ENCODE results near the gene ERC2. TPM values are rescaled to one million over a fixed set of nuclear protein-coding genes. Genes with fewer than 3 reads are reported as not detected.
A peak's percentile ranks its signal among the peaks of the same experiment; 100 is the strongest.

Gene ERC2
- total and polyA plus RNA-seq, 11 donors, result 0.16 to 3.8 (median 1.6) TPM

GRCh38 chr3:55724407-55724784 is 743.9 kb downstream of the ERC2 start:
- intact Hi-C loops (cut with DNase I), result loop anchor here in 4 of 10 donors (5.0 to 10.0 kb wide), 4 partner anchors 200 to 770 kb away; partner anchors contain the start of gene WNT5A (in 2 of the 4)
- Histone ChIP-seq H3K4me3 (no peak overlapping the region), H3K27me3 (peaks cover 0 to 37% (median 0%) of the 10 kb centered on the region in 9 donors), H3K4me1 (no peaks in the 10 kb centered on the region), H3K9me3 (no peaks in the 10 kb centered on the region), H3K36me3 (no peaks in the 10 kb centered on the region), H3K27ac (no peak overlapping the region)
- DNase-seq (no peak), ATAC-seq (no peak)
- TF ChIP-seq CTCF (IDR thresholded peaks at IDR 0.05) (no peak), POLR2A (IDR thresholded peaks at IDR 0.05) (no peak)

- H3K4me1 ChIP-seq, result no peaks in the 10 kb centered on the region
- ATAC-seq (no peak), DNase-seq (no peak)
- no peaks in the 10 kb centered on the region for H3K9me3 ChIP-seq
- peaks cover 0 to 37% (median 0%) of the 10 kb centered on the region in 9 donors for H3K27me3 ChIP-seq
- no peak overlapping the region for H3K4me3 ChIP-seq
- intact Hi-C loops (cut with DNase I), result loop anchor here in 6 of 10 donors (2.0 to 10.0 kb wide), 6 partner anchors 199 to 769 kb away; partner anchors contain the start of gene WNT5A (in 3 of the 6)
- 56 to 68% (median 61%) methylated on average over 5 of the region's 5 CpGs for WGBS, 4 donors
- TF ChIP-seq CTCF (IDR thresholded peaks at IDR 0.05) (no peak), POLR2A (IDR thresholded peaks at IDR 0.05) (no peak)
- H3K27ac ChIP-seq, result no peak overlapping the region
- no peaks in the 10 kb centered on the region for H3K36me3 ChIP-seq
Observed at GRCh38 chr3:55723653-55724406, 744.4 kb downstream of the ERC2 start.

GRCh38 chr3:55721716-55722484 is 746.4 kb downstream of the ERC2 start:
- ATAC-seq (peak in 2 of 4 donors; percentile 30 to 36), DNase-seq (no peak)
- no peak overlapping the region for H3K27ac ChIP-seq
- 40 to 51% (median 44%) methylated on average over 5 of the region's 5 CpGs for WGBS, 4 donors
- no peak for TF ChIP-seq POLR2A (IDR thresholded peaks at IDR 0.05)
- peak; percentile 12 to 45 (median 39) for TF ChIP-seq CTCF (IDR thresholded peaks at IDR 0.05)
- H3K9me3 ChIP-seq, result no peaks in the 10 kb centered on the region
- H3K36me3 ChIP-seq, result no peaks in the 10 kb centered on the region
- no peak overlapping the region for H3K4me3 ChIP-seq
- peaks cover 0 to 37% (median 0%) of the 10 kb centered on the region in 9 donors for H3K27me3 ChIP-seq
- intact Hi-C loops (cut with DNase I), result loop anchor here in 6 of 10 donors (1.0 to 10.0 kb wide), 7 partner anchors 197 to 767 kb away; partner anchors contain the start of gene WNT5A (in 3 of the 6)
- H3K4me1 ChIP-seq, result no peaks in the 10 kb centered on the region

- H3K4me3 ChIP-seq, result no peak overlapping the region
- ATAC-seq (no peak), DNase-seq (no peak)
- no peaks in the 10 kb centered on the region for H3K36me3 ChIP-seq
- peaks cover 0 to 37% (median 0%) of the 10 kb centered on the region in 9 donors for H3K27me3 ChIP-seq
- no peaks in the 10 kb centered on the region for H3K4me1 ChIP-seq
- H3K9me3 ChIP-seq, result no peaks in the 10 kb centered on the region
- TF ChIP-seq CTCF (IDR thresholded peaks at IDR 0.05), result no peak
- TF ChIP-seq POLR2A (IDR thresholded peaks at IDR 0.05), result no peak
- intact Hi-C loops (cut with DNase I), result loop anchor here in 4 of 10 donors (5.0 to 10.0 kb wide), 4 partner anchors 196 to 766 kb away; partner anchors contain the start of gene WNT5A (in 2 of the 4)
- H3K27ac ChIP-seq, result no peak overlapping the region
Observed at GRCh38 chr3:55720614-55721013, 747.7 kb downstream of the ERC2 start.

All from heart left ventricle (tissue), 16 donors.